Measurements from ENCODE around the gene IRX3. TPM values are rescaled to one million over a fixed set of nuclear protein-coding genes. Genes with fewer than 3 reads are reported as not detected.

IRX3 gene
- total and polyA plus RNA-seq, 2 of the 8 experiments (the other 6 are each of a cell fraction or from before 2014, with no cell fraction given), result 0.50 to 1.6 TPM

- CTCF ChIA-PET (ENCODE audit: partially characterized antibody), result no interaction called here
- peaks cover 0 to 2% (median 0%) of the 10 kb centered on the region in 4 experiments; a peak in 1 of 7 replicates for H3K4me1 ChIP-seq (replicated peaks in 1 of 4; ENCODE audit: control insufficient read depth in 3 of 4, insufficient read depth in 4 of 4, low read length in 3 of 4)
- H2BK120ac ChIP-seq (replicated peaks; ENCODE audit: low read depth, low read length), result no peak overlapping the region
- no peak overlapping the region for H3K18ac ChIP-seq (ENCODE audit: extremely low read depth, low read length)
- no peak overlapping the region for H3K4me3 ChIP-seq (ENCODE audit: extremely low read depth in 1 of 4, insufficient read depth in 2 of 4, low read depth in 3 of 4, low read length in 4 of 4)
- no peak overlapping the region for H3K14ac ChIP-seq (ENCODE audit: insufficient read length)
- H3K23me2 ChIP-seq (ENCODE audit: low read depth, low read length), result no peaks in the 10 kb centered on the region
- H4K5ac ChIP-seq (ENCODE audit: insufficient read length, low read depth, low read length), result no peak overlapping the region
- H3K9me3 ChIP-seq (ENCODE audit: insufficient read depth in 2 of 2, low read depth in 1 of 2, low read length in 1 of 2), result peaks cover 0 to 6% of the 10 kb centered on the region in 2 experiments; a peak in 2 of 4 replicates
- H3K23ac ChIP-seq (ENCODE audit: insufficient read length), result no peak overlapping the region
- no peak overlapping the region for H3K4me2 ChIP-seq (ENCODE audit: insufficient read depth in 1 of 2, low read depth in 2 of 2, low read length in 2 of 2)
- no peaks in the 10 kb centered on the region for H3K27me3 ChIP-seq (replicated peaks in 1 of 4; ENCODE audit: control insufficient read depth in 3 of 4, extremely low read depth in 1 of 4, insufficient read depth in 3 of 4, low read length in 3 of 4)
- no peak overlapping the region for H3K4ac ChIP-seq (replicated peaks; ENCODE audit: insufficient read length, low read depth, low read length)
- 87% methylated on average over 4 of the region's 4 CpGs; no CpG with 5 or more reads in 1 of the 2 experiments for WGBS, 2 experiments (ENCODE audit: extremely low coverage in 1 of 2, insufficient coverage in 1 of 2, insufficient read length in 1 of 2, insufficient replicate concordance in 2 of 2, low coverage in 1 of 2, low lambda C conversion rate in 2 of 2, missing lambda C conversion rate in 1 of 2)
- no peak overlapping the region for H2BK15ac ChIP-seq (ENCODE audit: low read length)
- no peak overlapping the region for H2BK12ac ChIP-seq (ENCODE audit: low read depth, low read length)
- H3K56ac ChIP-seq (replicated peaks; ENCODE audit: insufficient read length, low read depth, low read length), result no peak overlapping the region
- H3K27ac ChIP-seq (ENCODE audit: low read depth, low read length), result no peak overlapping the region
- no peaks in the 10 kb centered on the region for H3K79me2 ChIP-seq (ENCODE audit: control insufficient read depth in 1 of 2, insufficient read depth in 2 of 2, low read length in 2 of 2)
- no peaks in the 10 kb centered on the region for H4K20me1 ChIP-seq (replicated peaks in 1 of 2; ENCODE audit: control insufficient read depth in 1 of 2, insufficient read depth in 2 of 2, low read length in 2 of 2)
- H4K91ac ChIP-seq (replicated peaks; ENCODE audit: insufficient read length, low read length), result no peak overlapping the region
- H2BK20ac ChIP-seq (ENCODE audit: low read length), result no peak overlapping the region
- H3K79me1 ChIP-seq (ENCODE audit: low read depth, low read length), result no peaks in the 10 kb centered on the region
- no peak overlapping the region for H3K9ac ChIP-seq (replicated peaks in 1 of 4; ENCODE audit: extremely low read depth in 1 of 4, low read depth in 3 of 4, low read length in 3 of 4)
- FAIRE-seq (no peak), DNase-seq (ENCODE audit: low read depth in 1 of 2, low spot score in 2 of 2) (no peak)
- no peaks in the 10 kb centered on the region for H3K36me3 ChIP-seq (ENCODE audit: control insufficient read depth in 2 of 4, insufficient read depth in 4 of 4, low read length in 3 of 4)
- POLR2A ChIA-PET (ENCODE audit: partially characterized antibody), result no interaction called here
- H4K8ac ChIP-seq (ENCODE audit: extremely low read depth, insufficient read depth, low read length), result no peak overlapping the region
- H2AFZ ChIP-seq (ENCODE audit: low read length), result no peak overlapping the region
- no peak overlapping the region for H2AK5ac ChIP-seq (ENCODE audit: low read depth, low read length)
- no peak overlapping the region for H2BK5ac ChIP-seq (ENCODE audit: low read depth, low read length)
- TF ChIP-seq CBX5 (IDR thresholded peaks at IDR 0.05; ENCODE audit: low read depth, low read length) (no peak), EP300 (IDR thresholded peaks at IDR 0.05; ENCODE audit: borderline replicate concordance in 1 of 2, low read depth in 2 of 2, low read length in 2 of 2) (no peak), YY1 (IDR thresholded peaks at IDR 0.05; ENCODE audit: low read depth, low read length) (no peak), TCF12 (IDR thresholded peaks at IDR 0.05; ENCODE audit: low read depth, low read length) (no peak), KDM5A (IDR thresholded peaks at IDR 0.05; ENCODE audit: low read length) (no peak), HDAC2 (IDR thresholded peaks at IDR 0.05; ENCODE audit: borderline replicate concordance in 1 of 2, low read depth in 2 of 2, low read length in 2 of 2) (no peak), USF2 (IDR thresholded peaks at IDR 0.05; ENCODE audit: low read length) (no peak), KDM4A (IDR thresholded peaks at IDR 0.05; ENCODE audit: low read depth, low read length, severe bottlenecking) (no peak)
Observed at GRCh38 chr16:54313789-54314188, 27.2 kb upstream of the IRX3 start.

All from H1 (cell line).